Astrocyte (in vitro differentiated cells and primary cell): ENCODE results near the gene PKD1L1.

Source experiments
- EZH2 ChIP-seq: IDR thresholded peaks from 2 replicates; pipeline ENCODE4 v1.6.1; 2012; ENCODE audit warnings: mild to moderate bottlenecking, low read length, inconsistent platforms; ENCODE audit not compliant: insufficient read depth
- TF ChIP-seq, protein P1 (sequence below): IDR thresholded peaks from 2 replicates; pipeline ENCODE4 v1.5.1; 2011; ENCODE audit warnings: low read depth, mild to moderate bottlenecking, inconsistent platforms, low read length, moderate library complexity; ENCODE audit not compliant: insufficient read depth

DNA sequence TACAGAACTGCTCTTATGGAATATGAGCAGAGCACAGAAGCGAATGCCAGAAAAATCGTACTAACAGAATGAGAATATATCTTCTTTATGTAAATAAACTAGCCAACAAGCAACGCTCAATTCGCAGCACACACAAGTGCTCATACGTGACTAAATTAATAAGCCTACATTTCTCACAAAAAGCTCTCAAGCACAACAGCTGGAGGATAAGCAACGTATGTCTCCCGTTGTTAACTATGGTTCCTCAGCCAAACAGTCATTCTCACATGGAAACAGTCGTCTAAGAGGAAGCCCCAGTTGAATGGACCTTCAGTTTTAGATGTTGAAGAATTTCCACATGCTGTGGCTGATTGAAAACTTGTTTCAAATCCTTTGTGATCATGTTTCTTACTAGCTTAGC lies 110.4 kb downstream of the PKD1L1 start:
- TF ChIP-seq, protein P1, sequence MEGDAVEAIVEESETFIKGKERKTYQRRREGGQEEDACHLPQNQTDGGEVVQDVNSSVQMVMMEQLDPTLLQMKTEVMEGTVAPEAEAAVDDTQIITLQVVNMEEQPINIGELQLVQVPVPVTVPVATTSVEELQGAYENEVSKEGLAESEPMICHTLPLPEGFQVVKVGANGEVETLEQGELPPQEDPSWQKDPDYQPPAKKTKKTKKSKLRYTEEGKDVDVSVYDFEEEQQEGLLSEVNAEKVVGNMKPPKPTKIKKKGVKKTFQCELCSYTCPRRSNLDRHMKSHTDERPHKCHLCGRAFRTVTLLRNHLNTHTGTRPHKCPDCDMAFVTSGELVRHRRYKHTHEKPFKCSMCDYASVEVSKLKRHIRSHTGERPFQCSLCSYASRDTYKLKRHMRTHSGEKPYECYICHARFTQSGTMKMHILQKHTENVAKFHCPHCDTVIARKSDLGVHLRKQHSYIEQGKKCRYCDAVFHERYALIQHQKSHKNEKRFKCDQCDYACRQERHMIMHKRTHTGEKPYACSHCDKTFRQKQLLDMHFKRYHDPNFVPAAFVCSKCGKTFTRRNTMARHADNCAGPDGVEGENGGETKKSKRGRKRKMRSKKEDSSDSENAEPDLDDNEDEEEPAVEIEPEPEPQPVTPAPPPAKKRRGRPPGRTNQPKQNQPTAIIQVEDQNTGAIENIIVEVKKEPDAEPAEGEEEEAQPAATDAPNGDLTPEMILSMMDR, result no peak
- no peak for TF ChIP-seq EZH2
